Glomerular endothelial cell (primary cell): Measurements from ENCODE around the gene AIF1L. TPM values are rescaled to one million over a fixed set of nuclear protein-coding genes. Genes with fewer than 3 reads are reported as not detected.
"Not testable (repeated sequence)": the region's sequence is repeated elsewhere in the genome, so short reads cannot be mapped to it uniquely, and the experiment has no call there.

Experiments
- DNase-seq: peaks from one replicate; pipeline ENCODE4 v3.0.0-alpha.2; 2011; ENCODE audit warnings: low read depth, low spot score; ENCODE audit errors: extremely low read depth
- total RNA-seq: library from RNA; depleted of rRNA; stranded (reverse); fragments of >200 nt; gene quantifications from 2 replicates; pipeline ENCODE4 v1.2.3, GENCODE V29; 2015

AIF1L gene
- total RNA-seq, 1 donor from 2014 or later, result 6.4 TPM

DNA sequence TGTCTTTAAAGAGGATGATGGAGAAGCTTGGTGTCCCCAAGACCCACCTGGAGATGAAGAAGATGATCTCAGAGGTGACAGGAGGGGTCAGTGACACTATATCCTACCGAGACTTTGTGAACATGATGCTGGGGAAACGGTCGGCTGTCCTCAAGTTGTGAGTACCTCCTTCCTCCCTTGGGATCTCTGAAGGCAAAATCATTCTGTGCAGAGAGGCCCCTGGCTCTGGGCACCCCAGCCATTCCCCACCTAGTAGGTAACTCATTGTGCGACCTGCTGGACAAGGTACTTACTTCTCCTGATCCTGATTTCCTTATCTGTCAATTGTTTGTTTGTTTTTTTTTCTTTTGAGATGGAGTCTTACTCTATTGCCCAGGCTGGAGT lies 21.4 kb downstream of the AIF1L start:
- no peak for DNase-seq

DNA sequence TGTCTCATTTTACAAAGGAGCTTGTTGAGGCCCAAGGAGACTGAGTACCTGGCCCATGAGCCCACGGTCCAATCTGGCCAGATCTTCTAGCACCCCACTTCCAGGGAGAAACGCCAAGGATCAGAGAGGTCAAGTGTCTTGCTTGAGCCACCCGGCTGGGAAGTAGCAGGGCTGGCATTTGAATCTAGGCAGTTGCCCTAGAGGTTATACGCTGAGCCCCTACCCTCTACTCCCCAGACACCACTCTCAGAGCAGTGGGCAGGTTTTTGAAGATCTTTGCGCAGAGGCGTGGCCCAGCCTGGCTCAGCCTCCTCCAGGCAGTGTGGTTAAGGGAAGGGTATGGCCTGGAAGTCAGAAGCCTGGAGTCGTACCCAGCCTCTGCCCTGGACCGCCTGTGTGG lies 23.3 kb downstream of the AIF1L start:
- no peak for DNase-seq

DNA sequence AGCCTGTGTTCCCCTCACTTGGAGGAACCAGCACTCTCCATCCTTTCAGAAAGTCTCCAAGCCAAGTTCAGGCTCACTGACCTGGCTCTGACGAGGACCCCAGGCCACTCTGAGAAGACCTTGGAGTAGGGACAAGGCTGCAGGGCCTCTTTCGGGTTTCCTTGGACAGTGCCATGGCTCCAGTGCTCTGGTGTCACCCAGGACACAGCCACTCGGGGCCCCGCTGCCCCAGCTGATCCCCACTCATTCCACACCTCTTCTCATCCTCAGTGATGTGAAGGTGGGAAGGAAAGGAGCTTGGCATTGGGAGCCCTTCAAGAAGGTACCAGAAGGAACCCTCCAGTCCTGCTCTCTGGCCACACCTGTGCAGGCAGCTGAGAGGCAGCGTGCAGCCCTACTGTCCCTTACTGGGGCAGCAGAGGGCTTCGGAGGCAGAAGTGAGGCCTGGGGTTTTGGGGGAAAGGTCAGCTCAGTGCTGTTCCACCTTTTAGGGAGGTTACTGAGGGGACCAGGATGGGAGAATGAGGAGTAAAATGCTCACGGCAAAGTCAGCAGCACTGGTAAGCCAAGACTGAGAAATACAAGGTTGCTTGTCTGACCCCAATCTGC lies 24.4 kb downstream of the AIF1L start:
- no peak for DNase-seq

DNA sequence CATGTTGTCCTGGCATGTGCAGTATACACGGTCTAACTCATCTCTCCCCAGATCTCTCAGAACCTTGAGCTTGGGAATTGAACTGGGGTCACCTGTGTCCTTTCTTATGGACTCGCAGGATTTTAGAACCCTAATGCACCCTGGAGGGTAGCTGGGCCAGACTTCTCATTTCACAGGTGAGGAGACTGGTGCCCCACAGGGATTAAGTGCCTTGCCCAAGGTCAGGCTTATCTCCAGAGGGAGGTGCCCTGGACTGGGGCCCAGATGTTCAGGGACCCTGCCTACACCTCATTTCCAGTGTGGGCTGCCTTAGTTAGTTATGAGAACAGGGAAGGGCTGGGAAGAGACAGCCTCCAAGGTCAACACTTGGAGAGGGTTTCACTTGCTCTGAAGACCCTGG lies 25.0 kb downstream of the AIF1L start:
- no peak for DNase-seq

DNA sequence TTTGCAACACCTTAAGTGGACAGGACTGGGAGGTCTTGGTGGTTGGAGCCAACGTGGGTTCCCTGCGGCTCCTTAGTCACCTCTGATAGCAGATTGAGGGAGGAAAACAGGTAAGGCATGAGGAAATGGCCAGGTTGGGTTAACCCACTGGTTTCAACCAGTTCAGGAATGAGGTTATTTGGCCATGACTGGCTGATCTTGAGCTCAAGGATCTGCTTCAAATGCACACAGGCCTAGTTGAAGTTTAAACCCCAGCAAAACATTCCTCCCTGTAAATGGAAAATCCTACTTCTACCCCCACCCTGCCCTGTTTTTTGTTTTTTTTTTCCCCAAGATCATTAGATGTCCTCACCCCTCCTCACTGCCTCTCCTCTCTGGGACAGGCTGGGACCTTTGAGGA lies 25.8 kb downstream of the AIF1L start:
- DNase-seq, result no peak

DNA sequence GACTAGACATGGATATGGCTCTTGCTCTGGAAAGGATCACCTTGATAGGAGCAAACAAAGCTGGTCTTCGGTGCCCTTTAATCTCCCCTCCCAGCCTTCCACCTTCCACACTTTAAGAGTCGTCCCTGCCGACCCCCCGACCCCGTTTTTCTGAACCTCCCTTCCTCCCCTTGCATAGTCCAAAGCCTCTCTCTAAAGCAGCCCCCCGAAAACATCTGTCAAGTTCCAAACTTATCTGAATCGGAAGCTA lies 28.6 kb downstream of the AIF1L start:
- no peak for DNase-seq

DNA sequence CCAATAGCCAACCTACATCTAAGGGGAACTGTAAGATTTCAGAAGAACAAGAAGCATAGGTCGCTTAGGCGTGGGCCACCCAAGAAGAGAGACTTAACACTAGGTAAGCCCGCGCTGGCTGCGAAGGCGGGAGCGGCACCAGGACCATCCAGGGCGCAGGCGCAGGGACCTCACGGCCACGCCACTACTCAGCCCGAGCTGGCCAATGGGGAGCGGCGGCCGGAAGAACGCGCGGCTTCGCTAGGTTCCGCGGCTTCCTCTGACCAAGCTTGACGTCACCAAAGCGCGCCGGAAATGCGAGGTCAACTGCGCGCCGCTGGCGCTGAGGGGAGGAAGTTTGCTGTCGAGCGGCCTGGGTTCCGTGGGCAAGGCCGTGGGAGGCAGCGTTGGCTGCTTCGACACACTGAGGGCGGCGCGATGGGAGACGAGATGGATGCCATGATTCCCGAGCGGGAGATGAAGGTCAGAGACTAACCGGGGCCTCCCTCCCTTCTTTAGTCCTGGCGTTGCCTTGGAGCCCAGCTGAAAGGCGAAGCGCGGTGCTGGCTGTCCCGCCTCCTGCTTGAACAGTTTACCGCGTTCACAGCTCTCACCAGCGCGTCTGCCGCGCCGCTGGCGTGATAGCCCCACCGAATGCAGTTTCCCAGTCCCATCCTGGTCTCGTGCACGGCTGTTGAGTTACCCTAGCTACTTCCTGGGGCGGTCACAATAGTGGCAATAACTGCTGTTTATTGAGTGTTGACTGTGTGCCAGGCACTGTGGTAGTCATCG lies 29.1 kb downstream of the AIF1L start, which contains the start of gene NUP214:
NUP214 (plus strand) TSS at position 299 of the 771 bp plus-strand sequence; CDS start at position 418, 119 bp downstream.
- DNase-seq, result peak; percentile 80

DNA sequence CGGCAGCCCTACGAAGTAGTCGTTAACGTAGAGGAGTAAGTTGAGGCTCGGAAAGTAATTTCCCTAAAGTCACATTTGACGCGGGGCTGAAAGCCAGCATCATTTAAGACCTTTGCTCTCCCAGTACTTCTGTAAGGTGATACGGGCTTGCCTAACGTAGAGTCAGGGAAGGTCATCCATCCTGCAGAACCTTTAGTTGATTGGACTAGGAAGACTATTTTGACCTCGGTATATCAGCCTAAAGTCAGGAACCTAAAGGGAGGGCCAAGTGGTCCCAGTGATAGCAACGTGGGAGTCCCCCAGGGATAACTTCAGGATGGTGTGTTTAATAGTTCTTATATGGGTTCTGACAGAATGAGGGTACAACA lies 29.7 kb downstream of the AIF1L start:
- no peak for DNase-seq

DNA sequence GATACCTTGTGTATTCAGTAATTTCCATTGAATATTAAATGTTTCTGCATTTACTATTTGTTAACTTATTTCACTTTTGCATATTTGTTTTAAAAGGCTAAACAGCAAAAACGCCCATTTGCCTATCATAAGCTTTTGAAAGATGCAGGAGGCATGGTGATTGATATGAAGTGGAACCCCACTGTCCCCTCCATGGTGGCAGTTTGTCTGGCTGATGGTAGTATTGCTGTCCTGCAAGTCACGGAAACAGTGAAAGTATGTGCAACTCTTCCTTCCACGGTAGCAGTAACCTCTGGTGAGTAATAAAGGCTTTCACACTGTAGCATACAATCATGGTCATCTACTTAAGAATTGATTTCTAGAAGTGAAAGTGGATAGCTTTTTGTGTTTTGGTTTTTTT lies 32.9 kb downstream of the AIF1L start:
- no peak for DNase-seq

DNA sequence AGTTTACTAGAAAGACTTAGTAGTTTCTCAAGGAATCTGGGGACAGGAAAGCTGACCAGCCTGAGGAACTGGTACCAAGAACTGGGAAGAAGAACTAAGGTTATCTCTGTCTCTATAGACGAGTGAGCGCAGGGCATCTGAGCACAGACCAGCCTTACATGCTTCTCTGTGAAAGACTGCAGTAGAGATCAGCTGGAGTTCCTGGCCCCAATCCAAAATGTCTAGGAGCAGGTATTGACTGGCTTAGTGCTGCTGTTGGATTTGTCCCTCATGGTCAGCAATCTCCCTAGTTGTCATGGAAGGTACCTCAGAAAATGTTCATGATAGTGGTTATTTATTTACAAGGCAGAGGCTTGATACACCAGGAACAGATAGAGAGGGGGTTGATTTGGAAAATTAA lies 42.3 kb downstream of the AIF1L start:
- no peak for DNase-seq

DNA sequence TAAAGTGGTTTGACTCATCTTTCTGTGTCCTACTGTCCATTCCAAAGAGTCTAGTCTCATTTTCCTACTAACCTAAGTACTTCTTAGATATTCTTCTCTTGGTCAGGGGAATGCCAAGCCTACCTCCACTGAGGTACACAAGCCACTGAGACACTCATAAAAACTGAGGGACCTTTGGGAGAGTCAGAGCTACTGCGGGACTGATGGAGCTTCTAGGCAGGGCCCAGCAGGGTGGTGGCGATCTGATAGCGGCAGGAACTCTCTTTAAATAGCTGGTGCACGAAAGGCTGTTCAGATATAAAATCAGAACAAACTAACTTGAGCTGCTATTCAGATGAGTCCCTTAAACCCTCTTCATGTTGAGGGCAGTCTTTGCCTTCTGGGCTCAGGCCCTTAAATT lies 43.8 kb downstream of the AIF1L start:
- no peak for DNase-seq

DNA sequence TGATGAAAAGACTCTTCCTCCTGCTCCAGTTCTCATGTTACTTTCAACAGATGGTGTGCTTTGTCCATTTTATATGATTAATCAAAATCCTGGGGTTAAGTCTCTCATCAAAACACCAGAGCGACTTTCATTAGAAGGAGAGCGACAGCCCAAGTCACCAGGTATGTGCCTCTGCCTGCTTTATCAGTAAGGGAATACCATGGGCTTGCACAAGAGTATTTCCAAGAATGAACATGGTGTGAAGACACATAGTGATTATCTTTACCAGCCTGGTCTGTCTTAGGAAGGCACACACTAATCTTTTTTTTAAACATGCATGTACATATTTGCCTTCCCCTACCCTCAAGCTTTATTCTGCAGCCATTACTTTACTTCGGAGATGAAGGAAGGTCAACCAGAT lies 44.2 kb downstream of the AIF1L start:
- DNase-seq, result no peak

DNA sequence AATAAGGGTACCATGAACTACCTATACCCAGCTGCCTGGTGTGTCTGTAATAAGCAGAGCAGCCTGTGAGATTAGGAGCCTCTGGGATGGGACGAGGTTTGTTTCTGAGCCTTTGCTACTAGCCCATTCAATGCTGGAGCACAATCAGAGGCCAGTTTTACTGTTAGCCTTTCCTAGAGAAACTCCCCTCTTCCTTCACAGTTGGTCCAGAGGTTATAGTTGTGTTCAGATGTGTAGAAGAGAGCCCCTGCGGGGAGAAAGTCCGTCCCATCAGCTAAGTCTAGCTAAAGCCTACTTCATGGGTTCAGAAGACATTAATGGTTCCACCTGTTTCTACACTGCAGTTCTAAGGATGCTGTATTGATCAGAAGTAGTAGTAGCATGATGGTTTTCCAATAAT lies 45.8 kb downstream of the AIF1L start:
- no peak for DNase-seq

DNA sequence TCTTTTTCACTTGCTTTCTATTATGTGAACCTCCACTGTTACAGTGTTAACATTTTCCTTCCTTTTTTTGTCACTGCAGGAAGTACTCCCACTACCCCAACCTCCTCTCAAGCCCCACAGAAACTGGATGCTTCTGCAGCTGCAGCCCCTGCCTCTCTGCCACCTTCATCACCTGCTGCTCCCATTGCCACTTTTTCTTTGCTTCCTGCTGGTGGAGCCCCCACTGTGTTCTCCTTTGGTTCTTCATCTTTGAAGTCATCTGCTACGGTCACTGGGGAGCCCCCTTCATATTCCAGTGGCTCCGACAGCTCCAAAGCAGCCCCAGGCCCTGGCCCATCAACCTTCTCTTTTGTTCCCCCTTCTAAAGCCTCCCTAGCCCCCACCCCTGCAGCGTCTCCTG lies 47.9 kb downstream of the AIF1L start:
- DNase-seq, result no peak

DNA sequence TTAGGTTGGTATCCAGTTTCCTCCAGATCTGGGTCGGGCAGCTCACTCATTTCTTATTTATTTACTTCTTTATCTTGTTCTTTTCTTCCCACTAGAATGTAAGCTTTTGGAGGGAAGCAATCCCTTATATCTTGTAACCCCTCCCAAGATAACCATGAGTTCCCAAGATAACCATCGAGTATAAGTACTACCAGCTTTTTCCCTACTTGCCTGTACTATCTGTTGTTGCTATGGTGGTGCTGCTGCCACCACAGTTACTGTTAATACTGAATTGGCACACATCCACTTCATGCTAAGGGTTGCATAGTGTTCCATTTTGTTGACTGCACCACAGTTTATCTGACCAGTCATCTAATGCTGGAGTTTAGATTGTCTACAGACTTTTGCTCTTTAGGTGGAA lies 48.9 kb downstream of the AIF1L start:
- DNase-seq, result no peak

DNA sequence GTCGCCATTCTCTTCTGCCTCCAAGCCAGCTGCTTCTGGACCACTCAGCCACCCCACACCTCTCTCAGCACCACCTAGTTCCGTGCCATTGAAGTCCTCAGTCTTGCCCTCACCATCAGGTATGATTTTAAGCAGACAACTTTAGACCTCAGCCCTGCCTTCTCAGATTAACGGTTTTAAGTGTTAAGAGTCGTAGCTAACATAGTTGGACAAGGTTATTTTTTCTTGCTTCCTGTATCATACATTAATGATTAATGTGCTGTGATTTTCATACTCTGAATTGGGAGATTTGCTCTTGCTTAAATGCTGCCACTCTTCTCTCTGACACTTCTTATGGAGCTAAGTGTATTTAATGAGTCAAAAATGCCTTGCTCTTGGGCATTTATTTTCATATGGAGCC lies 49.9 kb downstream of the AIF1L start:
- no peak for DNase-seq

DNA sequence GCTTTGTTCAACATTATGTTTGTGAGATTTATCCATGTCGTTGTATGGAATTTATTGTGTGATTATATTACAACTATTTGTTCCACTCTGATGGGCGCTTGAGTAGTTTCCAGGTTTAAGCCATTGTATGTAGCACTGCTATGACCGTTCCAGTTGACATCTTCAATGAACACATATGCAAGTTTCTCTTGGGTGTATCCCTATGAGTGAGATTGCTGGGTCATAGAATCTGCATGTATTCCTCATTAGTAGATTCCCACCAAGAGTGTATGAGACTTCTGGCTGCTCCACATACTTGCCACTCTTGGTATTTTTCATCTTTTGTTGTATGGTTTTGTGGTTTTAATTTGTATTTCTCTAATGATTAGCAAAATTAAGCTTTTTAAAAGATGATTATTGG lies 51.9 kb downstream of the AIF1L start:
- no peak for DNase-seq

DNA sequence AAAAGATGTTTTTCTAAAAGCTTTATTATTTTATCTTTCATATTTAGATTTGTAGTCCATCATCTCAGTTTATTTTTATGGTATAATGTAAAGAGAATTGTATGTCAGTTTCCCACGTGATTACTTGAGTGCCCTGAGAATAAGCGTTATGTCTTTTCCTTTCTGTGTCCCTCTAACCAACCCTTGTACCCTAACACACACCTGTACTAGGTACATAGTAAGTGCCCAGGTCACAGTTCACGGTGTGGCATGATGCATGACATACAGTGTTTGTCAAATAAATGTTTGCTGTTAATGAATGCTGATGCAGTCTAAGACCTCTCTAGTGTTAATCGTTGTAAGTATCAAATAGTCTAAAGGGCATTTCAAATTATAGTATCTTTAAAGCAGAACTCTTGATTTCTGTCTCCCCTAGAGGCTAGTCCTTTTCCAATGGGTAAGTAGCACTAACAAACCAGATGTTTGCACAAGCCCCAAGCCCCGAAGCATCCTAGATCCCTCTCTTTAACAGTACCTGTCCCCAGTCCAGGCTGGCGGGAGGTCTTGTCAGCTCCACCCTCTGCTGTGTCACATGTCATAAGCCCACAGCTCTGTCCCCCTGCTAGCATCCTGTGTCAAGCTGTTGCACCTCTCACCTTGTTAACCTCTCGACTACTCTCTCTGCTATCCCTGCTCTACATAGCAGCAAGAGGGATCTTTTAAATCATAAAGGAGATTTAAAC lies 52.8 kb downstream of the AIF1L start:
- no peak for DNase-seq

DNA sequence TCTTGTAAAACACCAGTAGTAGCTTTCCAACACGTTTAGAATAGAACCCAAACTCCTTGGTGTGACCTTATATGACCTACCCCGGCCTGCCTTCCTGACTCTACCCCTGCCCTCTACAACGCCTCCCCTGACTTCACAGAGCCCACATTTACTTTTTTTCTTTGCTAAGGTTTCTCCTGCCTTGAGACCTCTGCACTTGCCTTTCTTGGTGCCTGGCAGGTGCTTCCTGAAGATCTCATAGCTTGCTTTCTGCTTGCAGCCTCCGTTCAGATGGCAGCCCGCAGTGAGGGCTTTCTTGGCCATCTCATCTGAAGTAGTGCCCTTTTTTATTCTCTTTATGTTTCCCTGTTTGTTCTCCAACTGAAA lies 53.3 kb downstream of the AIF1L start:
- DNase-seq, result no peak

DNA sequence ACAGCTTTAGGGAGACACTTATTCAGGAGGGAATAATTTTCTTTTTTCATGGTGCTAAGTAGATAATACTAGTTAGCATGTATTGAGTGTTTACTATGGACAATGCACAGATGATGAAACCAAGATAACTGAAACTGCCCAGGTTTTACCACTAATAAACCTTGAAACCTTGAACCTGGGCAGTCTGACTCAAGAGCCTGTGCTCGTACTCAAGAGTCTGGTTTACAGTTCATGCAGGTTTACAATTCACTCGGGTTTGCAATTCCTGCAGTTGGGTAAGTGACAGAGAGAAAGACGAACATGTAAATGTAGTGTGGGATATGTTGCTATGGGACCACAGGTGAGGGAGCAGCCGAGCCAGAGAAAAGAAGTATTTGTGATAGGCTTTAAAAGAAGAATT lies 57.3 kb downstream of the AIF1L start:
- DNase-seq, result no peak

DNA sequence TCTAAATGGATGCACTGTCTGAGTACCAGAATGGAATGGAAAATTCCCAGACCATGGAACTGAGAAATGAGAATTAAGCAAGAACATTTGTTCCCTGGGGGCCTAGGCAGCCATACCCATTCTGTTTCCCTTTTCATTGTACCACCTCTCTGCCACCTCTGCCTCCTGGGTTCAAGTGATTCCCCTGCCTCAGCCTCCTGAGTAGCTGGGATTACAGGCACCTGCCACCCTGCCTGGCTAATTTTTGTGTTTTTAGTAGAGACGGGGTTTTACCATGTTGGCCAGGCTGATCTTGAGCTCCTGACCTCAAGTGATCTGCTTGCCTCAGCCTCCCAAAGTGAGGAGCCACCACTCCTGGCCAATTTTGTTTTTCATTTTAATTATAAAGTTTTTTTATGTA lies 62.3 kb downstream of the AIF1L start:
- DNase-seq, result not testable (repeated sequence)

DNA sequence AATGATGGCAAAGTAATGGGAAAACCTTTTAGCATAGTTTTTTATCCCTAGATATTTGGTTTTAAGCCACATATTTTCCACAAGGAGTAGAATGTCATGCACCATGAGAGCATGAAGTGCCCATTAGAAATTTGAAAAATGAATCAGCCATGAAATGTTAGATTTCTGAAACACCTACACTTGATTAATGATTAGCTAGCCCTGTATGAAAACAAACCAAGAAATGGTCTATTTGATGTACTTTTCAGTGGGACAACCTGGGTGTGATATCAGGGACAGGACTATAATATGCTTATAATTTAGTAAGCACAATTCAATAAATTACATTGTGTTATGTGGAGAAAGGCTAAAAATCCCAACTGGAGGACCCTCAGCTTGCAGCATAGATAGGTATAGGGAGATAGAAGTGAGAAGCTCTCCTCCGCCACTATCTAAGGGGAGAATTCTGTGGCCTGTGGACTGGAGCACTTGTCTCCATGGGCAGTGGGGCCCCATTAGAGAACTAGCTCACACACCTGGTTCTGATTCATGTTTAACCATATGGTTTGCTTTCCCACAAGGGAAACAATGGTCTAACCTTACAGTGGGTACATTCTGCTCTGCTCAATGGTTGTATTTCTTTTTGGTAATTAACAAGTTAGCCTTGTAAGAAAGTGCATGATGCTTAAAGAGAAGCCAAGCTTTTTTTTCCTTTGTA lies 64.2 kb downstream of the AIF1L start:
- no peak for DNase-seq
